GM21723 (cell line): ENCODE results near the gene MTUS2.
"Not testable (repeated sequence)": the region's sequence is repeated elsewhere in the genome, so short reads cannot be mapped to it uniquely, and the experiment has no call there.

Source experiments
- ATAC-seq: cut with Tn5 transposase; IDR thresholded peaks from one replicate; pipeline ENCODE4 v1.9.1; 2021; ENCODE audit warnings: mild to moderate bottlenecking, moderate library complexity; ENCODE audit not compliant: unreplicated experiment

The MTUS2 gene

DNA sequence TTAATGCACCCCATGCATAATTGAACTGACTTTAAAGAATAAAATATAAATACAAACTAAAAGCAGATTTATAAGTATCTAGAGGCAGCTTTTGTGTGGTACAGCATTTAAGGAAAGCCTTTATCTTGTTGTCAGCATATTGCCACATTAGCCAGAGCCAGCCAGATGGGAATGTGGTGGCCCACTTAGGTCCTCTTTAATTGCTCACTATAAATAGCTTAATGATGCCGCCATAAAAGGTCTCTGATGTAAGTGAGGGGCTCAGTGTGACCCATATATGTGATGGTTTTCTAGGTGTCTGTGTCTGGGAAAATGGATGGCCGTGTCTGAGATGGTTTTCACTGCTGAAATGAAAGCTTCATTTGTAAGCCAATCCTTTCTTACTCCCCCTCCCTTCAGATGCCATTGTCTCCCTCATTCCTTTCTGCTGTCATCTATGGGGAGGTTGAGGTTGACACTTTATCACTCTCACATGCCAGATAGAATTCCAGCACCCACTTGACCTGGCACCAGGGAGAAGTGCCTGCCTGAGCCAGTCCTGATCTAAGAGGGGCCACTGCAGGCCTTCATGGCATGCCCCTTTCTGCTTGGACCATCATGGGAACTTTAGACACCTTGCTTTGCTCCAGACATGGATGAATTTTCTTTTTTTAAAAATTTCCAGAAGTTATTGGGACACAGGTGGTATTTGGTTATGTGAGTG, 135.3 kb downstream of the MTUS2 start:
- ATAC-seq: no peak

- ATAC-seq: no peak
Measured at GRCh38 chr13:28958018-28958417, 137.9 kb downstream of the MTUS2 start.

DNA sequence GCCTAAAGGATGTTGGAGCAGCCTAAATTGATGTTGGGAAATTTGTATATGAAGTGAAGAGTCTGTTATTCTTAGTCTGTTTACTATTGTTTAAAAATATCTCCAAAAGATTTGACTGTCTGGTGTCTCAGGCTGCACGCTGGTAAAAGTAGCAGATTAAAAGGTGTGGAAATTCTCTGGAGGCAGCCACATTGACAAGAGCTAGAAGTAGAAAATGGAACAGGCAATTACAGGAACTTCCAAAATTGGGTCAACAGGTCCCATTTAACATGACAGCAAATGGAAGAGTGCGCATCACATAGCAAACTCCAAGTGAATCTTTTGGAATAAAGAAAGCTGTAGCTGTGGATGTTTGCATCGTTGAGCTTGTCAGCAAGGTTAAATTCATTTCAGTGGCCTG, 138.3 kb downstream of the MTUS2 start:
- no peak for ATAC-seq

GRCh38 chr13:28964052-28964451, 143.9 kb downstream of the MTUS2 start:
- ATAC-seq: no peak

DNA sequence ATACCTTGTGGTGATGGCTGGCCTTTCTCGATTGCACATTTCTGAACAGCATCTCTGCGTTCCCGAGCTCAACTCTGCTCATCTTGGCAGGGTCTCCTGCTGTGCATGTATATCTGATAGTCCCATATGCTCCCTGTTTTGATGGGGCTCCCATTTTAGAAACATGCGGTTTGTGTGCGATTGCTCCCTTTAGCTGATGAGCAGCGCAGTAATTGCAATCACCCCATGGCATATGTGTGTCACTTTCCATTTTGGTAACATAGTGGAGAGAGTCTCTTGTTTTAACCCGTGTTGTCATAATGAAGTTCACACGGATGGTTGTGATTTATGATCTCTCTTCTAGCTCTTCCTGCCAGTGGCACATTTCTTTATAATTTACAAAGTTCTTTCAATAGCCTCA, 144.7 kb downstream of the MTUS2 start:
- no peak for ATAC-seq

DNA sequence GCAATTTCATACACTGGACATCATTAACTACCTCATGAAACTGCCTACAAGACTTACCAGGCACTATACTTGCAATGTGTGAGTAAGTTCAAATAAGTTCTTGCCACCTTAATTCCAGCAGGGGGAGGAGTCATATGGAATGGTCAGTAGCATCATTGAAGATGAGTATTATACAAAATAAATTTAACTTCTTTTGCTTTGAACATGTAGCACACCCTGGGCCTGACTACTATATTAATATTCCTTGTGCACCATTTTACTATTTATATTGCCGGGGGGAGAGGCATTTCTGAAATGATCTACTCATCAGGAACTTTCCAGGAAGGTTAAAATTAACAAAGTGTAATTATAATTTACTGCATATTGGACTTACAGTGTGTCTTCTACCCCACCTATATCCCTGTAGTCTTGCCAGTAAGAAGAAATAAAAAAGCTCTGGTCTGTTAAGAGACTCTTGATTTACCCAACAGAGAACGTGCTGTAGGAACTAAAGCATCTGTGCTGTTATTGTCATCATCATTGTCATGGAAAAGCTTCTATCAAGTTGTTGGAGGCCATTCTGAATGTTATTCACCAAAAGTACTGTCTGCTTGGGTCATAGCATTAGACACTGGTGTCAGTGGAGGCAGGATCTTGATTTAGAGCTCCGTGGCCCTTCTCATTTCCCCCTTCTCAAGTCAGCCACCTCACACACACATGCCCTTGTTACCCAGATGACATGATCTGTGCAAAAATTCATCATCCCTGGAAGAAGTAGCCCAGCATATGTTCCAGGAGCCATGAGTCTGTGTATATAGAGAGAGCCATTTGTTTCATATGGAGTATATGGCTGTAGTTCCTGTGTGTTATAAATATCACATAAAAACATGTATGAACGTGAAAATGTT, 147.1 kb downstream of the MTUS2 start:
- ATAC-seq: no peak

DNA sequence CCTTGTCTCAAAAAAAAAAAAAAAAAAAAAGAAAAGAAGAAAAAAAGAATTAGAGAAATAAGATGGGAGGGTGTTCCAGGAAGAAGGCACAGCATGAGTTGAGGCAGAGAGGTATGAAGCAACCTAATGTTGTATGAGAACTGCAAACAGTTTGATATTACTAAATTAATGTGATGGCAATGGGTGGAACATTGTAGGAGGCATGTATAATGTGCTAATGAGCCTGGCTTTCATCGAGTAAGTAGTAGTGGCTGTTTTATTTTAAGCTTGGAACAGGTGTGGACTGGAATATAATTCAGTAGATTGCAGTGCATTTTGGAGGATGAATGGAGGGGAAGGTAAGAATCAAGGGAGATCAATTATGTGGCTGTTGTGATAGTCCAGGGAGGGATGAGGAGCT, 156.1 kb downstream of the MTUS2 start:
- ATAC-seq: no peak

- no peak for ATAC-seq
Measured at GRCh38 chr13:28976636-28977035, 156.5 kb downstream of the MTUS2 start.

DNA sequence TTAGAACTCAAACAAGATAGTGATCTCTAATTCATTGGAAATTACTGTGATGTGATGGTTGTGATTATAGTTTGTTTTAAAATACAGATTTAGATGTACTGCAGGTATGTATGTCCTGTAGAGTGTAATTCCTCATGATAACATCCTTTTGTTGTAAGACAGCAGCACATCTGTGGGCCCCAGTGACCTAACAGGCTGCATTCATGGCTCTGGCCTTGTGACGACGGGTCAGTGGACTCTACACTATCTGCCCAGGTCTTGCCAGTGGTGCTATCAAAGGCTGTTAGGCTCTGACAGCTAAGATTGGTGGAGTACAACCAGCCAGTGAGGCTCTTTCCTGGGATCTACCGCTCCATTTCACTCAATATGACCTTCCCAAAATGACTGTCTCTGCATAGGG, 158.4 kb downstream of the MTUS2 start:
- no peak for ATAC-seq

DNA sequence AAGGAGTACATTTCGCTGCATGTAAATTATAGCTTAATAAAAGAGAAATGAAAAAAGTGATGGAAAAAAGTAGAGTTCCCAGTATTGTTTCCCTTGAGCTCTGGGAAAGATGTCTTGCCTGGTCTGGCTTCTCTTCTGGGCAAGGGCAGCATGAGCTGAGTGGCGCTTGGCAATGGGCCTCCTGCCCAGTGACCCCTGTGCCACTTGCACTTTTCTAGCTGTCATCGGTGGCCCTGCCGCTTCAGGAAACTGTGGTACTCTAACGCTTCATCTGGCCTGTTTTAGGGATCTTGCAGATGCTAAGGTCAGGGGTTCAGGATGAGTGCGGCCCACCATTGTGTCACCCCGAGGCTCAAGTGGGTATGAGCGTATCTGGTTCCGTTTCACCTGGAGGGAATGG, 161.4 kb downstream of the MTUS2 start:
- no peak for ATAC-seq

- no peak for ATAC-seq
Measured at GRCh38 chr13:28983641-28984040, 163.5 kb downstream of the MTUS2 start.

DNA sequence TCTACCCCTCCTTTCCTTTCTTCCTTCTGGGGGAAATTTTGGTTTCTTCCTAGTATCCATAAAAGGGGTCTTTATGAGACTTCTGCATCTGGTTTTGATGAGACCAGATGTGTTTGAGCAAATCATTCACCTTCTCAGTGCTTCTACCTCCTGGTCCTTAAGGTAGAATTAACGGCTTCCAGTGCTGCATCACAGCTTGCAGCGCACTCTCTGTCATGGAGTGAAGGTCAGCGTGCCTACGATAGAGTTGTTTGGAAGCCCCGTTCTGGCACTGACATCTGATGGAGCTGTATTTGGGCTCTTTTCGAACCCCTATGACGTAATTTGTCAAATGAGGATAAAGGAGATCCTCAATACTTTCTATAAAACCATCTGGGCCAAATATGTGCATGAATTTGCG, 164.2 kb downstream of the MTUS2 start:
- no peak for ATAC-seq

DNA sequence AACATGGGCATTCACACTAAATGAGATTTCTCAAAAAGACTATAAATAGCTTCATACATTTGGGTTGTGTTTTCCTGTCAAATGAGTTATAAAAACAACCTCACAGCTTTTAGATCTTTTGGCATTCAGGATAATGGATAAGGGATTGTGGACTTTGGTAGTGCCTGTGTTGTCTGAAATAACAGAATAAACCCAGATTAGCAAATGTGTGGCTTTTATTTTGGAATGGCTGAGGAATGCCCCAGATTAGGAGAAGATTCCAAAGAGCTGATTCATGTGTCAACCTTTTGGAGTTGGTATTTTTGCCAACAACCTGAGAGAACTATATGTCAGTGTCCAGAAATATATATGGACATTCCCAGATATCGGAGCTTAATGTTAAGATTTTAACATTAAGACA, 164.7 kb downstream of the MTUS2 start:
- no peak for ATAC-seq

DNA sequence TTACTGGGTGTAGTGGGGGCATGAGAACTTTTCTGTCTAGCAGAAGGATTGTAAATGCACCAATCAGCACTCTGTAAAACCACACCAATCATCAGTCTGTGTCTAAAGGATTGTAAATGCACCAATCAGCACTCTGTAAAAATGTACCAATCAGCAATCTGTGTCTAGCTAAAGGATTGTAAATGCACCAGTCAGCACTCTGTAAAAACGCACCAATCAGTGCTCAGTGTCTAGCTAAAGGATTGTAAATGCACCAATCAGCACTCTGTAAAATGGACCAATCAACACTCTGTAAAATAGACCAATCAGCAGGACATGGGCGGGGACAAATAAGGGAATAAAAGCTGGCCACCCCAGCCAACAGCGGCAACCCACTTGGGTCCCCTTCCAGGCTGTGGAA, 170.2 kb downstream of the MTUS2 start:
- ATAC-seq: not testable (repeated sequence)

DNA sequence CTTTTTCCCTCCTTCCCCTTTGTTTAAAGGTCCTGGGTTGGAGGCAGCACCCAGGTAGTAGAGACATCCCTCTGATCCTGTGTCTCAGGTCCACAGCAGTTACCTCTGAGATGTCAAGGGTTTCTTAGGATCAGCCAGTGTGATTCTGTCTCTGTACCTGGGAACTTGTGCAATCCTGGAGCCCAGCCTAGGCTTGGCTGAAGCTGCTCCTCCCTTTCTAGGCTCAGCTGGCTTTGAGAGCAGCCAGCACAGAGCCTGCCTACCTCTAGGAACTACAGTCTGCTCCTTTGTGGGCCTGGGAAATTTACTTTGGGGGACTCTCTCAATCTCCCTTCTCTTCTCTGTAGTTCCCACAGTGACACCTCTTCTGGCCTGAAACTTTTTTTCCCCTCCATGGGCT, 171.6 kb downstream of the MTUS2 start:
- ATAC-seq: no peak

- ATAC-seq: no peak
Measured at GRCh38 chr13:29000826-29001225, 180.7 kb downstream of the MTUS2 start.

- no peak for ATAC-seq
Measured at GRCh38 chr13:29005035-29005762, 185.1 kb downstream of the MTUS2 start.

- no peak for ATAC-seq
Measured at GRCh38 chr13:29005763-29006120, 185.6 kb downstream of the MTUS2 start.

DNA sequence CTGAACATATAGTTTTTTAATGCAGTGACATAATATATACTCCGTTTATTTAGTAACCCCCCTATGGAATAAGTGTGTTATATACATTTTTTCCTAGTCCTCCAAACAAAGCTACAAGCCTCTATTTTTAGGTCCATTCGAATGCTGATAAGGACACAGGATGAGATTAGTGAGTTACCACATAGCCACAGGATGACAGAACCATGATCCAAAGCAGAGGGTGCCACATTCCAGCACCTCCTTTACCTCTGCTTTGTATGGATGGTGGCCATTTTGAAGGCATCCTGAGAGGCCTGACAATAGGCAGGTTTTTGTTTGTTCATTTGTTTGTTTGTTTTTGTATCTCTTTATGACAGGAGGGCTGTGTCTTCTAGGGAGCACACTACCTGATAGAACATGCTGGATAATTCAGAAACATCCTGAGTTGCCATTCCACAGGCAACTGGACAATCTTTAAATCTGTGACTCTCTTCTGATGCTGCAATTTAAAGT, 186.3 kb downstream of the MTUS2 start:
- no peak for ATAC-seq

- ATAC-seq: no peak
Measured at GRCh38 chr13:29008296-29008695, 188.2 kb downstream of the MTUS2 start.

GRCh38 chr13:29020314-29020713, 200.2 kb downstream of the MTUS2 start:
- ATAC-seq: no peak

DNA sequence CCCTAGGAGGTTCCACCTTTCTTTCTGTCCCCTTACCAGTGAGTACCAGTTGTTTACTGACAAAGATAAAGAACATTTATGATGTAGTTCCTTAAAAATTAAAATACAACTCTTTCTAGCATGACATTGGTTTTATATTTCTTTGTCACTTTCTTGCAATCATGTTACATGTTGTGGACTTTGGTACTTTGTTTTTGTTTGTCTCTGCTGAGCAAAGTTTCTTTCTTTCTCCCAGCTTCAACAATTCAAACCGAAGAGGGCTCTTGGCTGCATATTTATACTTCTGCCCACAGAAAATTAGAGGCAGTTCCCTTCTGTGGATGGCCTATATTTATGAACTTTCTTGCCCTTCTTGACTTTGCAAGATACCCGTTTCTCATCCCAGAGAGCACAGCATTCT, 201.2 kb downstream of the MTUS2 start:
- ATAC-seq: no peak
